ENCODE results near the gene ARVCF.

ARVCF gene

DNA sequence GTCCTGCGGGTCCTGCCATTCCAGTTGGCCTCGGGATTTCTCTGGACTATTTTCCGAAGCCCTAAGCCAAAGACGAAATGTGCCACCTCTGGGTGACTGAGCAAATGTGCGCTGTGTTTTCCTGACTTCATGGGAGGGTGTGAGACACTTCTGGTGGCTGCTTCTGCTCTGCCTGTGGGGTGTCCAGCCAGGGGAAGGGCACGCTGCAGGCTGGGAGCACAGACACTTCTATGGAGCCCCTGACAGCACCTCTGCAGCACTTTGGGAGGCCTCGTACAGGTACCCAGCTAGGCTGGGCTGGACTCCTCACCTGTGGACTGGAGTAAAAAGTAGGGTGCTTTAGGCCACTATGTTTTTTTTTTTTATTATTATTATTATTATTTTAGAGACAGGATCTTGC lies 22.0 kb upstream of the ARVCF start (continued):
- TF ChIP-seq, protein P1, sequence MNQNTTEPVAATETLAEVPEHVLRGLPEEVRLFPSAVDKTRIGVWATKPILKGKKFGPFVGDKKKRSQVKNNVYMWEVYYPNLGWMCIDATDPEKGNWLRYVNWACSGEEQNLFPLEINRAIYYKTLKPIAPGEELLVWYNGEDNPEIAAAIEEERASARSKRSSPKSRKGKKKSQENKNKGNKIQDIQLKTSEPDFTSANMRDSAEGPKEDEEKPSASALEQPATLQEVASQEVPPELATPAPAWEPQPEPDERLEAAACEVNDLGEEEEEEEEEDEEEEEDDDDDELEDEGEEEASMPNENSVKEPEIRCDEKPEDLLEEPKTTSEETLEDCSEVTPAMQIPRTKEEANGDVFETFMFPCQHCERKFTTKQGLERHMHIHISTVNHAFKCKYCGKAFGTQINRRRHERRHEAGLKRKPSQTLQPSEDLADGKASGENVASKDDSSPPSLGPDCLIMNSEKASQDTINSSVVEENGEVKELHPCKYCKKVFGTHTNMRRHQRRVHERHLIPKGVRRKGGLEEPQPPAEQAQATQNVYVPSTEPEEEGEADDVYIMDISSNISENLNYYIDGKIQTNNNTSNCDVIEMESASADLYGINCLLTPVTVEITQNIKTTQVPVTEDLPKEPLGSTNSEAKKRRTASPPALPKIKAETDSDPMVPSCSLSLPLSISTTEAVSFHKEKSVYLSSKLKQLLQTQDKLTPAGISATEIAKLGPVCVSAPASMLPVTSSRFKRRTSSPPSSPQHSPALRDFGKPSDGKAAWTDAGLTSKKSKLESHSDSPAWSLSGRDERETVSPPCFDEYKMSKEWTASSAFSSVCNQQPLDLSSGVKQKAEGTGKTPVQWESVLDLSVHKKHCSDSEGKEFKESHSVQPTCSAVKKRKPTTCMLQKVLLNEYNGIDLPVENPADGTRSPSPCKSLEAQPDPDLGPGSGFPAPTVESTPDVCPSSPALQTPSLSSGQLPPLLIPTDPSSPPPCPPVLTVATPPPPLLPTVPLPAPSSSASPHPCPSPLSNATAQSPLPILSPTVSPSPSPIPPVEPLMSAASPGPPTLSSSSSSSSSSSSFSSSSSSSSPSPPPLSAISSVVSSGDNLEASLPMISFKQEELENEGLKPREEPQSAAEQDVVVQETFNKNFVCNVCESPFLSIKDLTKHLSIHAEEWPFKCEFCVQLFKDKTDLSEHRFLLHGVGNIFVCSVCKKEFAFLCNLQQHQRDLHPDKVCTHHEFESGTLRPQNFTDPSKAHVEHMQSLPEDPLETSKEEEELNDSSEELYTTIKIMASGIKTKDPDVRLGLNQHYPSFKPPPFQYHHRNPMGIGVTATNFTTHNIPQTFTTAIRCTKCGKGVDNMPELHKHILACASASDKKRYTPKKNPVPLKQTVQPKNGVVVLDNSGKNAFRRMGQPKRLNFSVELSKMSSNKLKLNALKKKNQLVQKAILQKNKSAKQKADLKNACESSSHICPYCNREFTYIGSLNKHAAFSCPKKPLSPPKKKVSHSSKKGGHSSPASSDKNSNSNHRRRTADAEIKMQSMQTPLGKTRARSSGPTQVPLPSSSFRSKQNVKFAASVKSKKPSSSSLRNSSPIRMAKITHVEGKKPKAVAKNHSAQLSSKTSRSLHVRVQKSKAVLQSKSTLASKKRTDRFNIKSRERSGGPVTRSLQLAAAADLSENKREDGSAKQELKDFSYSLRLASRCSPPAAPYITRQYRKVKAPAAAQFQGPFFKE (tag by site-specific recombination; IDR thresholded peaks at IDR 0.05; ENCODE audit: borderline replicate concordance): no peak

DNA sequence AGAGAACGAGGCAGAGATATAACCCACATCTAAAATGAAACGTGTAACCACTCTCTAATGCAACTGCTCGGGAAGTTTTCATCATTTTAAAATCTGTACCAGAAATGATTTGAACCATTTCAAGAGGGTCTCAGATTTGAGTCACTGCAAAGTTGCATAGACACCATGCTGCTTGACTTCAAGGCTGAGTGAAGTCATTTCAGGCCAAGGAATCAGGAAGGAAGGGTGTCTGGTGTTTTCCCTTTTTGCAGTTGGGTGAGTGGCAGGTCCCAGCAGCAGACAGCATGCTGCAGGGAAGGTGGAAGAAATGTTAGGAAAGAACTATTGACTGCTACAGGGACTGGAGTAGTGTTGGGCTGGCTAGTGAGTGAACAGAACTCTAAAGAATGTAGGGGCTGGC lies 20.8 kb upstream of the ARVCF start:
- Histone ChIP-seq H3K27ac (ENCODE audit: extremely low read depth, low read depth, low read length) (no peak overlapping the region), H3K9me3 (ENCODE audit: control insufficient read depth, insufficient read depth, low read depth, low read length) (no peaks in the 10 kb centered on the region), H3K36me3 (ENCODE audit: control insufficient read depth in 2 of 2, insufficient read depth in 1 of 2, low read length in 2 of 2) (peaks cover 0 to 21% of the 10 kb centered on the region in 2 experiments; a peak in 1 of 3 replicates), H3K4me1 (ENCODE audit: control insufficient read depth, insufficient read depth, low read length) (no peaks in the 10 kb centered on the region), H3K4me3 (ENCODE audit: low read depth, low read length) (no peak overlapping the region)
- no peak for TF ChIP-seq ZNF707 (tag by site-specific recombination; IDR thresholded peaks at IDR 0.05)
- no peak for TF ChIP-seq ZNF19 (tag by site-specific recombination; IDR thresholded peaks at IDR 0.05; ENCODE audit: low read depth)
- no peak for TF ChIP-seq INSM2 (tag by site-specific recombination; IDR thresholded peaks at IDR 0.05)
- TF ChIP-seq EGR2 (tag by site-specific recombination; IDR thresholded peaks at IDR 0.05; ENCODE audit: low read depth): no peak
- no peak for TF ChIP-seq ZNF211 (tag by site-specific recombination; IDR thresholded peaks at IDR 0.05; ENCODE audit: low read depth)
- TF ChIP-seq SCRT2 (tag by site-specific recombination; IDR thresholded peaks at IDR 0.05): no peak
- TF ChIP-seq ZNF777 (tag by site-specific recombination; IDR thresholded peaks at IDR 0.05; ENCODE audit: borderline replicate concordance): no peak
- TF ChIP-seq ZNF514 (tag by site-specific recombination; IDR thresholded peaks at IDR 0.05): no peak
- TF ChIP-seq, protein P2, sequence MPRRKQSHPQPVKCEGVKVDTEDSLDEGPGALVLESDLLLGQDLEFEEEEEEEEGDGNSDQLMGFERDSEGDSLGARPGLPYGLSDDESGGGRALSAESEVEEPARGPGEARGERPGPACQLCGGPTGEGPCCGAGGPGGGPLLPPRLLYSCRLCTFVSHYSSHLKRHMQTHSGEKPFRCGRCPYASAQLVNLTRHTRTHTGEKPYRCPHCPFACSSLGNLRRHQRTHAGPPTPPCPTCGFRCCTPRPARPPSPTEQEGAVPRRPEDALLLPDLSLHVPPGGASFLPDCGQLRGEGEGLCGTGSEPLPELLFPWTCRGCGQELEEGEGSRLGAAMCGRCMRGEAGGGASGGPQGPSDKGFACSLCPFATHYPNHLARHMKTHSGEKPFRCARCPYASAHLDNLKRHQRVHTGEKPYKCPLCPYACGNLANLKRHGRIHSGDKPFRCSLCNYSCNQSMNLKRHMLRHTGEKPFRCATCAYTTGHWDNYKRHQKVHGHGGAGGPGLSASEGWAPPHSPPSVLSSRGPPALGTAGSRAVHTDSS (tag by site-specific recombination; IDR thresholded peaks at IDR 0.05): no peak
- TF ChIP-seq ZNF132 (tag by site-specific recombination; IDR thresholded peaks at IDR 0.05; ENCODE audit: borderline replicate concordance): no peak
- no peak for TF ChIP-seq ZNF792 (tag by site-specific recombination; IDR thresholded peaks at IDR 0.05)
- no peak for TF ChIP-seq BCL6B (tag by site-specific recombination; IDR thresholded peaks at IDR 0.05)
- TF ChIP-seq ZNF48 (tag by site-specific recombination; IDR thresholded peaks at IDR 0.05): no peak
- TF ChIP-seq ZBTB17 (tag by site-specific recombination; IDR thresholded peaks at IDR 0.05): no peak
- no peak for TF ChIP-seq ZNF221 (tag by site-specific recombination; IDR thresholded peaks at IDR 0.05; ENCODE audit: borderline replicate concordance)
- ChIA-PET CTCF (no interaction called here), POLR2A (no interaction called here)
